GM12875 (cell line): ENCODE measurements around the gene BRAT1.
"Not testable (repeated sequence)": the region's sequence is repeated elsewhere in the genome, so short reads cannot be mapped to it uniquely, and the experiment has no call there.

Experiments used
- H3K4me3 ChIP-seq: one replicate; pipeline ENCODE4 v1.5.1; 2011; ENCODE audit warnings: low read depth, low read length, control low read depth
- CTCF ChIP-seq: IDR thresholded peaks from 2 replicates; pipeline ENCODE4 v1.5.1; 2011; ENCODE audit warnings: low read depth, mild to moderate bottlenecking, control low read depth, inconsistent platforms, low read length, moderate library complexity, borderline replicate concordance; ENCODE audit not compliant: insufficient read depth

Gene BRAT1

GRCh38 chr7:2567679-2568278, 12.5 kb upstream of the BRAT1 start:
- no peak overlapping the region for H3K4me3 ChIP-seq
- TF ChIP-seq CTCF, result peak; percentile 45

- H3K4me3 ChIP-seq, result no peak overlapping the region
Measured at GRCh38 chr7:2566890-2567678, 11.8 kb upstream of the BRAT1 start.

GRCh38 chr7:2566348-2566889, 11.1 kb upstream of the BRAT1 start:
- no peak for TF ChIP-seq CTCF
- no peak overlapping the region for H3K4me3 ChIP-seq

More at GRCh38 chr7:2566890-2567678, 11.8 kb upstream of the BRAT1 start:
- peak; percentile 55 for TF ChIP-seq CTCF

GRCh38 chr7:2564970-2565540, 9.7 kb upstream of the BRAT1 start:
- no peak for TF ChIP-seq CTCF
- H3K4me3 ChIP-seq, result no peak overlapping the region

GRCh38 chr7:2563955-2564354, 8.6 kb upstream of the BRAT1 start:
- not testable (repeated sequence) for H3K4me3 ChIP-seq

GRCh38 chr7:2559283-2559950, 4.1 kb upstream of the BRAT1 start:
- TF ChIP-seq CTCF, result no peak
- H3K4me3 ChIP-seq, result peak overlapping the region; percentile 61

GRCh38 chr7:2558629-2559282, 3.4 kb upstream of the BRAT1 start, which contains the start of gene IQCE:
Gene IQCE (plus strand): TSS chr7:2558979. CDS start chr7:2559182, 203 bp downstream.
- no peak for TF ChIP-seq CTCF
- H3K4me3 ChIP-seq, result peak within 1 kb of the TSS; percentile 61
